ENCODE measurements around the gene CLCN2.

GRCh38 chr3:184307915-184308314 lies 53.5 kb downstream of the CLCN2 start:
- TF ChIP-seq, protein P1, sequence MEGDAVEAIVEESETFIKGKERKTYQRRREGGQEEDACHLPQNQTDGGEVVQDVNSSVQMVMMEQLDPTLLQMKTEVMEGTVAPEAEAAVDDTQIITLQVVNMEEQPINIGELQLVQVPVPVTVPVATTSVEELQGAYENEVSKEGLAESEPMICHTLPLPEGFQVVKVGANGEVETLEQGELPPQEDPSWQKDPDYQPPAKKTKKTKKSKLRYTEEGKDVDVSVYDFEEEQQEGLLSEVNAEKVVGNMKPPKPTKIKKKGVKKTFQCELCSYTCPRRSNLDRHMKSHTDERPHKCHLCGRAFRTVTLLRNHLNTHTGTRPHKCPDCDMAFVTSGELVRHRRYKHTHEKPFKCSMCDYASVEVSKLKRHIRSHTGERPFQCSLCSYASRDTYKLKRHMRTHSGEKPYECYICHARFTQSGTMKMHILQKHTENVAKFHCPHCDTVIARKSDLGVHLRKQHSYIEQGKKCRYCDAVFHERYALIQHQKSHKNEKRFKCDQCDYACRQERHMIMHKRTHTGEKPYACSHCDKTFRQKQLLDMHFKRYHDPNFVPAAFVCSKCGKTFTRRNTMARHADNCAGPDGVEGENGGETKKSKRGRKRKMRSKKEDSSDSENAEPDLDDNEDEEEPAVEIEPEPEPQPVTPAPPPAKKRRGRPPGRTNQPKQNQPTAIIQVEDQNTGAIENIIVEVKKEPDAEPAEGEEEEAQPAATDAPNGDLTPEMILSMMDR (IDR thresholded peaks at IDR 0.05), result no peak
- no peak for TF ChIP-seq POLR2A (IDR thresholded peaks at IDR 0.05)

Data from testis (tissue), 2 donors.